NCI-H2107 (cell line): ENCODE results near the gene BCL6.

Experiments
- DNase-seq: peaks from one replicate; lab custom pipeline; 2025; lab: John Stamatoyannopoulos, UW

The BCL6 gene

DNA sequence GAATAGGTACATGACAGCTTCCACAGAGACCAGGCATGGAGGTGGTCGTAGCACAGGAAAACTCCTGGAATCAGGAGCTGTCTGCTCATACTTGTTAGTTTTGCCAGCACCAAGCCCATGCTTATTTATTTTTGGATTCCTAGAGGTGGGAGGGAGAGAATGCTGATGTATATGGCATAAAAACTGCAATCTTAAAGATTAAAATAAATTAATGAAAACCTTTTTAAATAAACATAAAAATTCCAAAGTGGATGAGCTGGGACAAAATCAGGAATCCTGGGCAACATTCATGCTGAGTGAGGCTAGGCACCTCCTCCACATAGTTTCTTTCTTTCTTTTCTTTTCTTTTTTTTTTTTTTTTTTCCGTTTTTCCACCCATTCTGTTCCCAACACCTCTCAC is 14.3 kb upstream of the BCL6 start:
- no peak for DNase-seq

DNA sequence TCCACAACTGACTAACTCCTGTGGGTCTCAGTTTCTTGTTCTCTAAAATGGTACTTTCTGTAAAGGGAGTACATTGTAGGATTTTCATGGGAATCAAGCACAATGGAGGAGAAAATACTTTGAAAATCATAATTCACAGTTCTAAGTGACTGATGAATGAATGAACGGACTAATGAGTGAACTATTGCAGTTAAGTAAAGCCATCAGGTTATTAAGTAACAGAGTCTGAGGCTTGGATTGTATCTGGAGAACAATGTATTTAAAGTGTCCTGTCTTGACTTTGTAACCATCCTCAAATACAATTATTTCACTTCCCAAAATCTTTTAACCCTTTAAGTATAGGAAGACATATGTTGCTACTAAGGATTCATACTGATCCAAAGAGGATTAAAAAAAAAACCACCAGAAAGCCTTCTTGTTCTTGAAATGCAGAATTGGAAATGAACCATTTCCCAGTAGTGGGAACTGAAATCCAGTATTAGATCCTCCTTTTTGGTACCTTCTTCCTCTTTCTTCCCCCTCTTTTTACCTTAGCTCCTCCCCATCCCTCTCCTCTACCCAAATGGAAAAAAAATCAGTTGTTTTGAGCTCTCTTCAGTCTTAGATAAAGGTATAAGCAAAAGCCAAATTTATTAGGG is 13.2 kb upstream of the BCL6 start:
- no peak for DNase-seq

GRCh38 chr3:187753516-187753915 is 8.2 kb upstream of the BCL6 start:
- DNase-seq, result no peak

DNA sequence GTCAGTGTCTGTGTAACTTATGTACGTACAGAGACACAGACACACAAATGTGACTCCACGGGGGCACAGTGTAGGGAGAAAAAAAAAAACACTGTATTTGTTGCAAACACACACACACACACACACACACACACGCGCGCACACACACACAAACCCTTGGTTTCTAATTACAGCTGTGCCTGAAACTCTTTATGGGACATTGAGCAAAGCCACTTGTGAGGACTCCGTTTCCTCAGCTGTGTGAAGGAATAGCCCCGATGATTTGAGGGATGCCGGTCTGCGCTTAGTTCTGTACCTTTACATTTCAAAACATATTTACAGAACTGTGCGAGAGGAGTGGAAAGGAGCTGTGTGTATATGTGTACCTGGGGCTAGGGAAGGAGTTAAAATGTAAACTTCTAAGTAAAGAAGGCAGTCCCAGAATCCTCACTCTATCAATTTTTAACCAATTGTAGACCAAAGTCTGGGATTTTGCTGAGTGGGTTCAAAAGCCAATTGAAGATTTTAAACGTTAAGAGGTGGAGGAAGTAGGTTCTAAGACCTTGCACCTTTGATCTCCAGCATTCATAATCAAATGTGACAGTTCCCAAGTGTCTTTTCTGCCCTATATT is 5.3 kb upstream of the BCL6 start:
- peak; percentile 59 for DNase-seq

- DNase-seq, result peak; percentile 53
Observed at GRCh38 chr3:187750006-187750512, 4.8 kb upstream of the BCL6 start.

DNA sequence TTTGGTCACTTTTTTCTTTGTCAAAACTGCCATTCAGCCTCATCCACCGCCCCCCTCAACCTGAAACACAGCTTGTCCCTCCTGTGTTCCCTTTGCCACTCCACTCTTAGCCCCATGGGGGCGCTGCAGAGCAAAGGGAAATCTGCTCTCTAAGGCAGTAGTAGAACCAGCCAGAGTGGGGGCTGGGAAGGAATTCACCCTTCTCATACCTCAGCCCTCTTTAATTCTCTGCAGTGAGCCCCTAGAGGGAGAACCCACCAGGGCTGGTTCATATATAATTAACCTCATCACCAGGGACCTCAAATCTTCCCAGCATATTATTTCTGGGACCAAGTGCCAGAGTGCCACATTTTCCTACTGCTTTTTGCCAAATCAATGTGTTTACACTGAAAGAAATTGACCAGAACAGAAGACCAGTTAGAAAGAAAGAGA is 2.8 kb upstream of the BCL6 start:
- DNase-seq, result peak; percentile 98

DNA sequence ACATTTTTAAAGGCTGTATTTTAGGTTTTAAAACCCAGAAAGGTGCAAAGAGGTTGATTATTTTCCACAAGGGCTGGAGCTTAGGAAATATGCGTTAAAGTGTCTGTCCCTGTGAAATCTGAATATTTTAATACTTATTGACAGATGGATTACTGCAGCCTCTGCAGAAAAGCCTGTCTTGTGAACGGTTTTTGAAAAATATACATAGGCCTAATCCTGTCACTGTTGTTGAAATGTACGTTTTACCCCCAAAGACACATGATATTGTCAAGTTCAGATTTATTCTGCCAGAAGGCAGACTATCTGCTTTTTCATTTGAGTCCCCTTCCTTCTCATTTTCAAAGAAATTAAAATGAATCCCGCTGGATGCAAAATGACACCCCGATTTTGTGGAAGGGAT is 2.2 kb upstream of the BCL6 start:
- no peak for DNase-seq

GRCh38 chr3:187746442-187747281 is 1.4 kb upstream of the BCL6 start:
- peak; percentile 32 for DNase-seq

- no peak for DNase-seq
Observed at GRCh38 chr3:187746059-187746441, 782 bp upstream of the BCL6 start.

- DNase-seq, result peak; percentile 71
Observed at GRCh38 chr3:187744169-187745151, 808 bp downstream of the BCL6 start.

DNA sequence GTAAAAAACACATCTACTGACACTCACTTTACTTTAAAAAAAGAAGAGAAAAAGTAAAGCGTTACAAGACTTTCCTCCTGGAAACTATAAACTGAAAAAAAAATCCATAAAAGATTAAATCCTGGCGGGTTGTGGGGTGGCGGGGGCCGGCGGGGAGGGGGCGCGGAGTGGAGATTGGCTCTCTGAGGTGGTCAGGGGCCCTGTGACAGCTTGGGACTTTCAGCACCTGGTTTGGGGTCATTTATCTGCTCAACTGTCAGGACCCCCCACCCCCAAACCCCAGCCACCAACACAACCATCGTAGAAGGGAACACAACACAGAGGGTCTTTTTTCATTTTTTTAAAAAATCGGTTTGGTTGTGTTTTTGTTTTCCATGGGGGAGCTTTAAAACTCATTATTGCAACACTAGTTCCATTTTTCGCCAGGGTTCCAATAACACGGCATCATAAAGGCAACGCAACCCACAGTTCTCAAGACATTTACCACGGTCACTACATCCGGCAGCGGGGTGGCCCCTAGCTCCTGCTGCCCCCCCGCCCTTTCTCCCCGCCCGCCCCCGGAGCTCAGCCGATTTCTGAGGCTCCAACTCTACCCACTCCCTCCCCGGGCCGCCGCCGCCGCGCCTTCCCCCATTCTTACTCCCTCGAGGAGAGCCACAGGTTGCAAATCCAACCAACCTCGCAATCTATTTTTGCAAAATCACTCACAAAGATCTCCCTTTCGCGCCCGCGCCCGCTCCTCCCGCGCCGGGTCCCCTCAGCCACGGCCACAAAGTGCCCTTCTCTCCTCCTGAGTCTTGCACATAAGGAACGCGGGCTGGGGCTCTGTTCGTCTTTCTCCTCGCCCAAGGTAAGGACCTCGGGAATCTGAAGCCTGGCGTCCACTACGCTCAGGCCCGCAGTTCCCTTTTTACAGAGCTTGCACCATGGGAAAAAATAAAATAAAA is 1.8 kb downstream of the BCL6 start:
- DNase-seq, result no peak

- DNase-seq, result no peak
Observed at GRCh38 chr3:187742351-187743171, 2.7 kb downstream of the BCL6 start.

DNA sequence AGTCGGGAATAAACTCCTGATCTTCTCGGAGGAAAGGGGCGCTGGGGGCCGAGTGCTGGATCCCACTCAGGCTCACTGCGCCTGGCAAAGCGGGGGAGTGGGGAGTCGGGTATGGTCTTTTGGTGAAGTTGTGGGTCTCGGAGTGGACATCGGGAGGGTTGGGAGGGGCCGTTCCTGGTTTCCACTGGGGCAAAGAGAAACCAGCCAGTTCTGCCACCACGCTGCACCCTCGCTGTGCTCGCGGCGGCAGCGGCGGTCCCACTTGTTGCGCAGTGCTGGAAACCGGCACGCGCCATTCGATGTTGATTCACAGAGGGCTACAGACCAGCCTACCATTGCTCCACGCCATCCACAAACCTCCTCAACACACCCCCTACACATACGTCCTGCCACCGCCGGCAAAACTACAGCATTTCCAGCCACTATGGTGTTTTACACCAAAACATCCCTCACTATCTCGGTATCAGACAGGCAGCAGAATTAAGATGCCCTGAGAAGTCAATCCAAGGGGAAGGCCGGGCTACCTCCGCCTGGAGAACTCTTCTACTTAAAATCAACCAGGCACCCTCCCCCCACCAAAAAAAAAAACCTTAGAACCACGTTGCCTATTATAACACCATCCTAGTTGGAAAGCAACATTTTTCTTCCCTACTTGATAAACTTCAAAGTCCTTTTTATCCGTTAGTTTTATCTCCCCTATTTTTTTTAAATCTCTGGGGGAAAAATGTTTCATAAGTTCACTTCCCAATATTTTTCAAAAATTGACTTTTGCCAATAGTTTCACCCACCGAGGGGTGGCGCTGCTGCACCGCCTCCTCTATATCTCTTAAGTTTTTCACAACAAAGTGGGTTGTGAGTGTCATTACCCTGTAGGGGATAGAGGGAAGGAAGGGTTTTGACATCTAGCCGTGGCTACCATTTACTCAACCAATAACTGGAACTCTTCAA is 3.6 kb downstream of the BCL6 start:
- peak; percentile 78 for DNase-seq

- peak; percentile 83 for DNase-seq
Observed at GRCh38 chr3:187740421-187741399, 4.6 kb downstream of the BCL6 start.

GRCh38 chr3:187739561-187740332 is 5.5 kb downstream of the BCL6 start:
- DNase-seq, result peak; percentile 82

GRCh38 chr3:187739094-187739560 is 6.1 kb downstream of the BCL6 start:
- DNase-seq, result no peak
